Calu3 (cell line): ENCODE measurements around the gene KCNIP2. TPM values are rescaled to one million over a fixed set of nuclear protein-coding genes. Genes with fewer than 3 reads are reported as not detected.
A peak's percentile ranks its signal among the peaks of the same experiment; 100 is the strongest.

Experiments
- BruUV-seq: library from RNA; stranded (reverse); fragments of 400-500 nt; replicated peaks from 2 replicates; lab custom pipeline; 2021; lab: Mats Ljungman, UMichigan
- CTCF ChIA-PET: fragments of 300-600 bp; sonication (Branson Sonifier 250); formaldehyde crosslinking; loops from one replicate; lab custom pipeline; 2022; ENCODE audit warnings: antibody characterized with exemption; lab: Charles Lee
- DNase-seq: peaks from one replicate; pipeline ENCODE4 v3.0.0; 2022
- H3K27ac Mint-ChIP-seq: one replicate; pipeline ENCODE4 v1.8.0; 2022; ENCODE audit warnings: mixed read lengths; ENCODE audit not compliant: unreplicated experiment
- H3K27me3 Mint-ChIP-seq: one replicate; pipeline ENCODE4 v1.8.0; 2022; ENCODE audit warnings: mixed read lengths; ENCODE audit not compliant: unreplicated experiment
- H3K36me3 Mint-ChIP-seq: one replicate; pipeline ENCODE4 v1.8.0; 2022; ENCODE audit warnings: mild to moderate bottlenecking, moderate library complexity, mixed read lengths; ENCODE audit not compliant: insufficient read depth, unreplicated experiment
- H3K4me1 Mint-ChIP-seq: one replicate; pipeline ENCODE4 v1.8.0; 2022; ENCODE audit warnings: mild to moderate bottlenecking, low read depth, mixed read lengths; ENCODE audit not compliant: unreplicated experiment
- H3K4me3 Mint-ChIP-seq: one replicate; pipeline ENCODE4 v1.8.0; 2022; ENCODE audit warnings: mild to moderate bottlenecking, low read depth, moderate library complexity, mixed read lengths; ENCODE audit not compliant: unreplicated experiment
- H3K9me3 Mint-ChIP-seq: one replicate; pipeline ENCODE4 v1.8.0; 2022; ENCODE audit warnings: low read depth, mixed read lengths; ENCODE audit not compliant: unreplicated experiment
- intact Hi-C: fragments of 100-400 bp; cut with micrococcal nuclease; formaldehyde crosslinking; loops from one replicate; pipeline ENCODE4 v1.10.0; 2022; ENCODE audit not compliant: unreplicated experiment
- total RNA-seq: library from RNA; stranded (reverse); gene quantifications from 2 replicates; pipeline ENCODE4 v1.2.3, GENCODE V29; 2022
- TF ChIP-seq, protein P1 (sequence below): fragments of 200-600 bp; IDR thresholded peaks from one replicate; pipeline ENCODE4 v1.8.0; 2022; ENCODE audit warnings: antibody characterized with exemption; ENCODE audit not compliant: unreplicated experiment

Gene KCNIP2
- total RNA-seq, 1 experiment from 2014 or later: 4.8 TPM

DNA sequence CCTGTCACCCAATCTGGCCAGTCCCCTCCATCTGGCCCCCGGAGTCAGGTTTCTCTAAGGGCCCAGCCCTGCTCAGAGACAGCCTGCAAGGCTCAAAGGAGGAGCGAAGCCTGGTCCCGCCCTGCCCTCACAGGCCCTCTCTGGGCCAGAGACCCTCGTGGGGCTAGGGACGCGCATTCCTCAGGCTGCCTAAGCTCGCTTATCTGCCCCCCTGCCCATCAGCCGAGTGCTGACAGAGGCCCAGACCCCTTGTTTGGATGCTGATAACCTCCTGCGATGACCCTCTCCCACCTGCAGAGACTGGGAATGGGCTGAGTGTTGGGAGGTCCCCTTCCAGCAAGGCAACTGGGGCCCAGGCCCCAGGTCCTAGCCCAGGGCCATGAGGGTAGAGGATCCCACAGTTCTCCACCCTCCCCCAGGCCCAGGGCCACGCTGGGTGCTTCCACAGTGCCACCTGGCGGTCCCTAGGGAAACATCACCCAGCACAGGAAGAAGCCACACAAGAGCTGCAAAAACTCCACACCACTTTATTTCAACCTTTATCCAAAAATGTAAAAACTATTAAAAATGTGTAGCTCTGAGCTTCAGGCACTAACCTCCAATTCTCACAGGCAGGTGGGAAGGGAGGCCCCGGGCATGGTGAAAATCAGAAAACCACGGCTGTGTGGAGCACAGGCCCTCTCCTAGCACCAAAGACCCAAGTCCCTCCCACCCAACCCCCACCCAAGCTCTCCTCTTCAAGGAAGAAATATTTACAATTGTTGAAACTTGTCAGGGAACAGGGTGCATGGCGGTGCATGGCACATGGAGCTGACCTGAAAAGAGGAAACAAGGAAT, 62.6 kb downstream of the KCNIP2 start:
- no TSS peak for BruUV-seq
- CTCF ChIA-PET: interaction anchor here (0.6 to 2.9 kb wide), 4 partner anchors 11 to 210 kb away, joined by 3 to 34 read pairs (median 4); partner anchors contain the start of gene OGA
- TF ChIP-seq, protein P1, sequence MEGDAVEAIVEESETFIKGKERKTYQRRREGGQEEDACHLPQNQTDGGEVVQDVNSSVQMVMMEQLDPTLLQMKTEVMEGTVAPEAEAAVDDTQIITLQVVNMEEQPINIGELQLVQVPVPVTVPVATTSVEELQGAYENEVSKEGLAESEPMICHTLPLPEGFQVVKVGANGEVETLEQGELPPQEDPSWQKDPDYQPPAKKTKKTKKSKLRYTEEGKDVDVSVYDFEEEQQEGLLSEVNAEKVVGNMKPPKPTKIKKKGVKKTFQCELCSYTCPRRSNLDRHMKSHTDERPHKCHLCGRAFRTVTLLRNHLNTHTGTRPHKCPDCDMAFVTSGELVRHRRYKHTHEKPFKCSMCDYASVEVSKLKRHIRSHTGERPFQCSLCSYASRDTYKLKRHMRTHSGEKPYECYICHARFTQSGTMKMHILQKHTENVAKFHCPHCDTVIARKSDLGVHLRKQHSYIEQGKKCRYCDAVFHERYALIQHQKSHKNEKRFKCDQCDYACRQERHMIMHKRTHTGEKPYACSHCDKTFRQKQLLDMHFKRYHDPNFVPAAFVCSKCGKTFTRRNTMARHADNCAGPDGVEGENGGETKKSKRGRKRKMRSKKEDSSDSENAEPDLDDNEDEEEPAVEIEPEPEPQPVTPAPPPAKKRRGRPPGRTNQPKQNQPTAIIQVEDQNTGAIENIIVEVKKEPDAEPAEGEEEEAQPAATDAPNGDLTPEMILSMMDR: peak; percentile 75
- DNase-seq: peak; percentile 71
- no peaks in the 10 kb centered on the region for H3K9me3 Mint-ChIP-seq
- H3K4me1 Mint-ChIP-seq: peaks cover 44% of the 10 kb centered on the region
- intact Hi-C loops: loop anchor here (2.0 kb wide), 1 partner anchor 178 kb away; no protein-coding TSS in a partner anchor
- no peak overlapping the region for H3K27ac Mint-ChIP-seq
- H3K4me3 Mint-ChIP-seq: peak overlapping the region; percentile 14
- H3K27me3 Mint-ChIP-seq: peaks cover 34% of the 10 kb centered on the region
- peaks cover 47% of the 10 kb centered on the region for H3K36me3 Mint-ChIP-seq

GRCh38 chr10:101780187-101780817, 63.3 kb downstream of the KCNIP2 start:
- peaks cover 44% of the 10 kb centered on the region for H3K4me1 Mint-ChIP-seq
- no peaks in the 10 kb centered on the region for H3K9me3 Mint-ChIP-seq
- no peak for DNase-seq
- BruUV-seq: no TSS peak
- H3K27me3 Mint-ChIP-seq: peaks cover 34% of the 10 kb centered on the region
- TF ChIP-seq, protein P1: no peak
- H3K4me3 Mint-ChIP-seq: peak overlapping the region; percentile 68
- CTCF ChIA-PET: interaction anchor here (0.6 to 2.9 kb wide), 3 partner anchors 11 to 209 kb away, joined by 3 to 34 read pairs (median 4); no protein-coding TSS in a partner anchor
- no peak overlapping the region for H3K27ac Mint-ChIP-seq
- H3K36me3 Mint-ChIP-seq: peaks cover 40% of the 10 kb centered on the region
- intact Hi-C loops: loop anchor here (2.0 kb wide), 1 partner anchor 178 kb away; no protein-coding TSS in a partner anchor

- Mint-ChIP-seq H3K4me3 (peak overlapping the region; percentile 68), H3K9me3 (no peaks in the 10 kb centered on the region), H3K36me3 (peaks cover 33% of the 10 kb centered on the region), H3K27me3 (peaks cover 39% of the 10 kb centered on the region), H3K4me1 (peaks cover 39% of the 10 kb centered on the region), H3K27ac (no peak overlapping the region)
- TF ChIP-seq, protein P1: peak; percentile 54
- DNase-seq: peak; percentile 83
- no TSS peak for BruUV-seq
- intact Hi-C loops: loop anchor here (2.0 kb wide), 1 partner anchor 177 kb away; no protein-coding TSS in a partner anchor
- CTCF ChIA-PET: interaction anchor here (1.4 to 2.9 kb wide), 2 partner anchors 176 to 177 kb away, joined by 9 to 34 read pairs; no protein-coding TSS in a partner anchor
These were observed 63.9 kb downstream of the KCNIP2 start for GRCh38 chr10:101779544-101780186.
